ENCODE data around the gene IL31.
"Not testable (repeated sequence)": the region's sequence is repeated elsewhere in the genome, so short reads cannot be mapped to it uniquely, and the experiment has no call there.

The IL31 gene

DNA sequence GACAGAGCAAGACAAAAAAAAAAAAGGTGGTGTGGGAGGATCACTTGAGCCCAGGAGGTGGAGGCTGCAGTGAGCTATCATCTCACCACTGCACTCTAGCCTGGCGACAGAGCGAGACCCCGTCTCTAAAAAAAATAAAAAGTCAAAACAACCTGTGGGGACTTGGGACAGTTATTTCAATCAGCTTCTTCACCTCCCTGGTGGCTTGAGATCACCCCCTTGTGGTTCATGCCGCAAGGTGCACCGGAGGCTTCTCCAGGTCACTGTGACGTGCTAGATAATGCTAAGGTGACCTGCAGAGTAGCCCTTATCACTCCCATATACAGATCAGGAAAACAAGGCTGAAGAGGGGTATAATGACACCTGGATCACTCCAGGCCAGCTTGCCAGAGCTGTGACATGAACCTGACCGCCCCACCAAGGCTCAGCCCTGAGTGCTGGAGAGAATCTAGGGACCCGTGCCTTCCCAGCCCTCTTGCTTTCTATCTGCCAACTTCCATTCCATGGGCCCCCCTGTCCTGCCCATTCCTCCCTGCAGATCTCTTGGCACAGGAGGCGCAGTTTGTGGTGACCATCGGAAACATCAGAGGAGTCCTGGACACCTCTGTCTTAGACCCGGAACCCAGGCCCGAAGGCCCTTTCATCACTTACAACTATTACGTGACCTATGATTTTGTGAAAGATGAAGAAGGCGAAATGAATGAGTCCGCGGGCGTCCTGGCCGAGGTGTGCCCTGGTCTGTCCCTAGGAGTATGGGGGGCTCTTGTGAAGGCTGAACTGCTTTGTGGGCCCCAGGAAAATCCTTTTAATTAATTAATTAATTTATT is 17.0 kb upstream of the IL31 start:
- DNase-seq = peak; percentile 52

DNA sequence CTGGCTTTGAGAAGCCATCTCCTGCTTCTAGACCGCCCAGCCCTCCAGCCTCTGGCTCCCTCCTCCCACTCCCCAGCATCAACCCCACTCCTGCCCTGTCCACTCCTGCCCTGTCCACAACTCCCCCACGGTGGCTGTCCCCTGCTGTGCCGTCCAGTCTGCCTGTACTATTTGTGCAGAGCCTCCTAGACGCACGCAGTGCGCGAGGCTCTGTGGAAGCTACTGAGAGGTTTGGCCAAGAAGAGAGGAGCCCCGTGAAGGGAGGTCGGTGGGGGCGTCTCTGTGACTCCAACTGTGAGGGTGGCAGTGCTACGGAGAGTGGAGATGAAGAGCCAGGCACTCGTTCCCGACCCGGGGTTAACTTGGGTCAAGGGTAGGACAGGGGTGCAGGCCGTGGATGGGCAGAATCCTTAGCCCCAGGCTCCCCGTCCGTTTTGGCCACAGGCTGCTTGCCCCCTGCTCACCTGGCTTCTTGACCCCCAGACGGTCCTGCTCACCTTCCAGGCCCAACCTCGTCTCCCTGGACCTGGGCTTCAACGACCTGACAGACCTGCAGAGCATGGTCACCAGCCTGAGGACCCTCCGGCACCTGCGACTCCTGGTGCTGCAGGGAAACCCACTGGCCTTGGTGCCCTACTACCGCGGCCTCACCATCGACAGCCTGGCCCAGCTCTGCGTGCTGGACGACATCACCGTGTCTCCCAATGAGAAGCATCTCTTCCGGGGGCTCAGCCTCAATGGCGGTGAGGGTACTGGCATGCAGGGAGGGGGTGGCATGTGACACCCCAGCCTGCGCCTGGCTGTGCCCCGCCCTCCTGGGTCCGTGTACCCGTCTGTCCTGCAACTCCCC is 15.8 kb upstream of the IL31 start:
- no peak for DNase-seq

DNA sequence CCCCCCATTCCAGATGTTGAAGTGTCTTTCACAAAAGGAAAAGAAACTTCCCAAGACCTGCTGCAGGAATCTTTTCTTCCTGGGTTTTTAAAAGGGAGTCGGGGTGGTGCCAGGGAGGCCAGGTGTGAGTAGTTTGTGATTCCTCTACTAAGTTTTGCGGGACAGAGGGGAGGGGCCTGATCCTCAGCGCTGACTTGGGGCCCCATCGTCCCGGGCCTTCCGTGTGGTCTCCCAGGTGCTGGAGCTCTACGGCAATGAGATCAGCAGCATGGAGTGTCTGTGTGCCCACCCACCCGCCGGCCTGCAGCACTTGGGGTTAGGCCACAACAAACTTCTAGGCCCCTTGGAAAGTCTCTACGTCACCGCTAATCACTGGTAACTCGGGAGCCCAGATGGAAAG is 13.4 kb upstream of the IL31 start:
- no peak for DNase-seq

DNA sequence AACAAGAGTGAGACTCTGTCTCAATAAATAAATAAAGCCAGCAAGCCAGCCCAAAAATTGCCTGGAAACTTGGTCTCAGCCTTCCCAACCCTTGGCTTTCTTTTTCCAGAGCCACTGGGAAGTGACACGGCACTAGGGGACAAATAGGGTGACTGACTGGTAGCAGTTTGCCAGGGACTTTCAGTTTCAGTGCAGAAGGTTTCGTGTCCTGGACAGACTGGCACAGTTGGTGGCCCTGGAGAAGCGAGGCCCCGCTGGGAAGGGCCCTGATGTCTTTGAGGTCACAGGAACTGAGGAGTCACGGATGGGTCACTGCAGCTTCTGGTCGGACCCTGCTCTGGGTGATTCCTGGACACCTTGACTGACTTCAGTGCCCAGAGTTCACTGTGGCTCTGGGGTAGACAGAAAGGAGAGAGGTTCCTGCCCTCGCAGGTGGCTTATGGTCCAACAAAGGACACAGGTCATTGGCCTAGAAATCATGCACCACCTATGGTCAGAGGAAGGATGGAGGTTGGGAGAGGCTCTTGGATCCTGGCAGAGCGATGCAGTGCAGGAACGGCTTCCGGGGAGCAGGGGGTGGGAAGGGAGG is 11.6 kb upstream of the IL31 start:
- no peak for DNase-seq

DNA sequence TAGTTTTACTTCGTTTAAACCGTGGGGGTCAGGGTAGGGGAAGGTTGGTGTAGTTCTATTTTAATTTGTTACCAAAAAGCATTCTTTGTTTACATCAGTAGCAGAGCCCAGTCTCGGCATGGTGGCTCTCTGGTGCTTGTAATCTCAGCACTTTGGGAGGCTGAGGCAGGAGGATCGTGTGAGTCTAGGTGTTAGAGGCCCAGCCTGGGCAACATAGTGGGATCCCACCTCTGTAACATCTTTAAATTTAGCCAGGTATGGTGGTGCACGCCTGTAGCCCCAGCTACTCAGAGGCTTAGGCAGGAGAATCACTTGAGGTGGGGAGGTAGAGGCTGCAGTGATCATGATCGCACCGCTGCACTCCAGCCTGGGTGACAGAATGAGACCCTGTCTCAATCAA is 11.1 kb upstream of the IL31 start:
- no peak for DNase-seq

DNA sequence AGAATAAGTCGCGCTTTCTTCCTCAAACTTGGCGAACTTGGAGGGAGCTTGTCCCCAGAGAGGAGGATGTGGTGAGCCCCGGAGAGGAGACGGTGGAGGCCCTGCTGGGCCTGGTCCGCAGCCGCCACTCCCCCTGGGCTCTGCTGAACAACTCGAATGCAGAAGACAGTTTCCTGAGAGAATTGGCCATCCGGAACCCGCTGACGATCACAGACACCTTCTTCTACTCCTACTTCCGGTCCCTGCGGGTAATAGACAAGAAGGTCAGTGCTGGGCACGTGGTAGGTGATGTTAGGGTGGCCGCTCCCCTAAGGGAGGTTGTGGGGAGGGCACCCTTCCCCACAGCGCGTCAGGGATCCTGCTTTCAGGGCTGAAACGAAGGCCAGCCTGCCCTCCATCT is 10.5 kb upstream of the IL31 start:
- no peak for DNase-seq

DNA sequence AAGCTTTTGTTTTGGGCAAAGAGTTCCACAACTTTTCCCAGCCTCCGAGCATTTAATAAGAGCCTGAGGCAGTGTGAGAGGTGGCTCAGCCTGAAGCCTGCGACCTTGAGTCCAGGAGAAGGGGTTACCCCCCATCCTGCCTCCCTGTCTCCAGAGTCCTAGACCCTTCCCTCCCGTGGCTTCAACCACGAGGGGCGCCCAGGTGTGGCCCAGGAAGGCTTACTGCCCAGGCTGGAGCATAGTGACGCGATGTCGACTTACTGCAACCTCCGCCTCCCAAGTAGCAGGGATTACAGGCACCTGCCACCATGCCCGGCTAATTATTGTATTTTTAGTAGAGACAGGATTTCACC is 9.5 kb upstream of the IL31 start:
- DNase-seq = no peak

DNA sequence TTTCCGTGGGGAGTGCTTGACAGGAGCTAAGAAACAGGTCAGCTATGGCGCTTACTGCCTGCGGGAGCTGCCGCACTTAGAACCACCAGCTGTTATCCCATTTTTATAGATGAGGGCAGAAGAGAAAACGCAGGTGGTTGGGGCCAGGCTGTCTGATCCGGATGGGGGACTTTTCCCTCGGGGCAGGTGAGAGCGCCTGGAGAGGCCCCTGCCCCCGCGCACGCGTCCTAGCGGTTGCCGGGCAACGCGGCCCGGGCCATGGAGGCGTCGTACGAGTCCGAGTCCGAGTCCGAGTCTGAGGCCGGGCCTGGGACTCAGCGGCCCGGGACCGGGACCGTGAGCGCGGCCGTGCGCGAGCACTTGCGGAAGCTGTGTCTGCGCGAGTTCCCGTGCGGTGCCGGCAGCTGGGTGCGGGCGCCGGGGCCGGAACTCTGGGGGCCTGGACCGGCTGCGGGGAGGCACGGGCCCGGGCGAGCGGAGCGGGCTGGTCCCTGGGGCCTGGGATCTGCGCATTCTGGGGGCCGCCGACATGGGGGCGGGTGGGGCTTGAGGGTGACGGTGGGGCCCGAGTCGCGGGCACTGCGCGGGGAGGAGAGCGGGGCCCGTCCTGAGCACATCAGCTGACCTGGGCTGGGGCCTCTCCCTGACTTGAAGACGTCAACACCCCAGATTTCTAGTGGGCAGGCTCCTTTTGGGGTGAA is 9.0 kb upstream of the IL31 start, which contains the start of gene LRRC43:
Gene LRRC43 (plus strand): TSS at position 237 of the 701 bp plus-strand sequence. CDS start 22 bp downstream, at position 259.
- peak; percentile 24 for DNase-seq

DNA sequence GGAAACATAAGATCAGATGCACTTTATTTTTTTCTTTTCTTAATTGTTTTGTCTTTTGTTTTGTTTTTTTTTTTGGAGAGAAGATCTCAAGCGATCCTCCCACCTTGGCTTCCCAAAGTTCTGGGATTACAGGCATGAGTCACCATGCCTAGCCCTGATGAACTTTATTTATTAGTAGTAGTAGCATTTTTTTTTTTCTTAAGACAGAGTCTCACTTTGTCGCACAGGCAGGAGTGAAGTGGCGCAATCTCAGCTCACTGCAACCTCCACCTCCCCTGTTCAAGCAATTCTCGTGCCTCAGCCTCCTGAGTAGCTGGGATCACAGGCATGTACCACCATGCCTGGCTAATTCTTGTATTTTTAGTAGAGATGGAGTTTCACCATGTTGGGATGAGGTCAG is 2.5 kb upstream of the IL31 start:
- DNase-seq = not testable (repeated sequence)

DNA sequence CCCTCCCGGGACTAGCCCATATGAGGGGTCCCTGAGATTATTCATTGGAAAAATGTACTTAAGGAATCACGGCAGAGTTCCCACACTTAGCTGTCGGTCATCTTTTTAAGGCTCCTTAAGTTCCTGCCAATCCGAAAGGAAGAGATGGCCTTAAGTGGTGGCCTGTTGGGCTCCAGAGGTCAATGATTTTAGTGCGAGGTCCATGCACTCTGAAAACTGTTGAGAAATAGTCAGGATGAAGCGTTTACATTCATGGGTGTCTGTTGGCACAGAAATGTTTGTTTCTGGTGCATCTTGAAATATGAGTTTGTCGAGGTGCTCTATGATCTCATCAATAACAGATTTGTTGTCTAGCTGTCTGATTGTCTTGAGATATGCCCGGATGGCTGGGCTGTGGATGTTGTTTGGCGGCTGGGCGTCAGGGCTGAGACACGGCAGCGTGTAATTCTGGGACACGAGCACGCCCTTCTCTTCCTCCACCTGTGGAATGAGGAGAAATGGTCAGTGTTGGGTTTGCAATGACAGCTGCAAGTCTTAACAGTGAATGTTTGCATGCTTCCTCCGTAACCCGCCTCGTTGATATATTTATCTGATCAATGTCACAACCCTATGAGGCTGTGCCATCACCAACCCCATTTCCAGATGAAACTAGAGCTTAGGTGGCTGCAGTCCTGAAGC is 1.6 kb downstream of the IL31 start:
- DNase-seq = no peak

DNA sequence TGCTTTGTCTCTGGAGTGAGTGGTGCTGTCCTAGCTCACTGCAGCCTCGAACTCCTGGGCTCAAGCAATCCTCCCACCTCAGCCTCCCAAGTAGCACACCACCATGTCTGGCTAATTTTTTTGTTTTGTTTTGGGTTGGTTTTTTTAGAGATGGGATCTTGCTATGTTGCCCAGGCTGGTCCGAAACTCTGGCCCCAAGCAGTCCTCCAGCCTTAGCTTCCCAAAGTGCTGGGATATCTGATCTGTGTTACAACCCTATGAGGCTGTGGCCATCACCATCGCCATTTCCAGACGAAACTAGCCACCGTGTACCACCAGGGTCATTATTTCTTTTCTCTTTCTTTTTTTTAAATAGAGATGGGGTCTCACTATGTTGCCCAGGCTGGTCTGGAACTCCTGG is 2.6 kb downstream of the IL31 start:
- DNase-seq = no peak

DNA sequence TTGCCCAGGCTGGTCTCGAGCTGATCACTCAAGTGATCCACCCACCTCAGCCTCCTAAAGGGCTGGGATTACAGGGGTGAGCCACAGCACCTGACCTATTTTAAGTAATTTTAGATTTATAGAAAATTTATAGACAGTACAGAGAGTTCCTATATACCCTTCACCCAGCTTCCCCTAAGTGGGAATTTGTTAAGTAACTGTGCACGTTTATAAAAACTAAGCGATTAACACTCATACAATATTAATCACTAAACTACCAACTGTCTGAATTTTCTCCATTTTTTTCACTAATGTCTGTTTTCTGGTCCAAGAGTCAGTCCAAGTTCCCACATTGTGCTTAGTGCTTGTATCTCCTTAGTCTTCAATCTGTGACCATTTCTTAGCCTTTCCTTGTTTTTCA is 5.5 kb downstream of the IL31 start:
- DNase-seq = no peak

DNA sequence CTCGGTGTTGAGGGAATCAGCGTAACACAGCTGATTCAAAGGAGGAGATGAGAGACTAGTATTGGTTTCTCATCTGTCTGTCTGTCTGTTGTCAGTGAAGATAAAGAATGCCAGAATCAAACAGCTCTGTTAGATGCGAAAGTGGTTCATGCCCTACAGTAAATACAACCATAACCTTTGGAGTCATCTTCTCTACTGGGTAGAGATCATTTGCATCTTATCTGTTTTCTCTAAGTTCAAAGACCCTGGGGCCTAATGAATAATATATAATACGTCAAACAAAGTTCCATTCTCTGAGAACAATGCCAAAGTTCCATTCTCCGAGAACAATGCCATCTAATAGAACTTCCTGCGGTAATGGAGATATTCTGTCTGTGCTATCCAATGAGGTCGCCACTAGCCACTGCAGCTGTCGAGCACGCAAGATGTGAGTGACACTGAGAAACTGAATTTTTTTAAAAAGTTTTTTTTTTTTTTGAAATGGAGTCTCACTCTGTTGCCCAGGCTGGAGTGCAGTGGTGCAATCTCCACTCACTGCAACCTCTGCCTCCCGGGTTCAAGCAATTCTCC is 6.6 kb downstream of the IL31 start:
- no peak for DNase-seq

DNA sequence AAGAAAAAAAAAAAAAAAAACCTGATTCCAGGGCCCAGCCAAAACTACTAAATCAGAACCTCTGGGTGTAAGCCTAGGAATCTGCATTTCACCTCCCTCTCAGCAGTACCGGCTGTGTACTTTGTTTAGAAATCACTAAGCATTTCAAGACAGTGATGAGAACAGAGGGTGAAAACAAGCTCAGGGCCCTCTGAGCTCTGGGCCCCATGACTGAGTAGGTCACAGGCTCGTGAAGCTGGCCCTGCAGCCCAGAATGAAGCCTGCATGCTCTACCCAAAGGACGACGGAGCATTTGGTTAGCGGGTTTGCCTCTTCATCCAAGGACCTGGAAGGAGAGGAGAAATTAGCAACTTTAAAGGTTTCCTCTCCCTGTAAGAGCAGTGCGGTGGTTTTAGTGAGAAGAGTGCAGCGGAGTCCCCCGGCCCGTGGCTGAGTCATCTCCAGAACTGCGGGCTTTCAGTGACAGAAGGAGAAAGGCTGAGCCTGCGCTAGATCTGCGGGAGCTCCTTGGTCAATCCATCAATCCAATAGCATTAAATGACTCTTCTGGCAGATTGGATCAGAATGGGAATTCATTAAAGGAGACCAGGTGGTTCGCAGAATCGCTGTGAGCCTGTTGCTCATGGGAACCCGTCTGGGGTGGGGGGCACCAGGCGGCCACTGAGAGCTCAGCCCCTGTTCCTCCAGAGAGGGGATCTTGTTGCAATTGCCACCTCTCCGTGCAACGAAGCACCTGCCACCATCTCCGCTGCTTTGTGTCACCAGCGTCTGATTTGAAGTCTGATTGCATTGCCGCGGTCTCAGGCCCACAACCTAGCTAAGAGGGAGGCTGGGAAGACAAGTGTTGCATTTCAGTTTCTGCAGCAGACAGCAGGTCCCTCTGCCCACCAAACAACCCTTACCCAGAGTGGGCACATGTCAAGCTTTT is 7.3 kb downstream of the IL31 start:
- DNase-seq = no peak

DNA sequence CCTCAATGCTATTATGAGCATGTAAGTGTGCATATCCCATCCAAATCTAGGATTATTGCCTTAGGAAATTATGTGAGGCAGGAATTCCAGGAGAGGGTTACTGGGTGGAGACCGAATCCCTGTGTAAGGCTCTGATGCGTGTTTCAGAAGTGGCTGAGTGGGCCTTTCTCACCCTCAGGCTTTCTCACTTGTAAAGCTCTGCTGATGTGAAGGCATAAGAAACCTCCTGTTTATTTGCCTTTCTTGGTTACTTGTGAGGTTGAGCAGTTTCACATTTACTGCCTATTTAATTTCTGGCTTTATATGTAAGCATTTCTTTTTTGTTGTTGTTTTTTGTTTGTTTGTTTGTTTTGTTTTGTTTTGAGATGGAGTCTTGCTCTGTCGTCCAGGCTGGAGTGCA is 11.0 kb downstream of the IL31 start:
- no peak for DNase-seq

DNA sequence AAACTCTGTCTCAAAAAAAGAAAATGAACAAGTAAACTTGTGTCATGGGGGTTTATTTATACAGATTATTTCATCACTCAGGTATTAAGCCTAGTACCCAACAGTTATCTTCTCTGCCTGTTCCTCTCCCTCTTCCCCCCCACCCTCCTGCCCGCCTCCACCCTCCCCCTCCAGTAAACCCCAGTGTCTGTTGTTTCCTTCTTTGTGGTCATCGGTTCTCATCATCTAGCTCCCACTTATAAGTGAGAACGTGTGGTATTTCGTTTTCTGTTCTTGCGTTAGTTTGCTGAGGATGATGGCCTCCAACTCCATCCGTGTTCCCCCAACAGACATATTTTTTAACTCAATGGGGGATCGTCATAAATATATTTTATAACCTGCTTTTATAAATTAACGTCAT is 12.3 kb downstream of the IL31 start:
- DNase-seq = no peak

DNA sequence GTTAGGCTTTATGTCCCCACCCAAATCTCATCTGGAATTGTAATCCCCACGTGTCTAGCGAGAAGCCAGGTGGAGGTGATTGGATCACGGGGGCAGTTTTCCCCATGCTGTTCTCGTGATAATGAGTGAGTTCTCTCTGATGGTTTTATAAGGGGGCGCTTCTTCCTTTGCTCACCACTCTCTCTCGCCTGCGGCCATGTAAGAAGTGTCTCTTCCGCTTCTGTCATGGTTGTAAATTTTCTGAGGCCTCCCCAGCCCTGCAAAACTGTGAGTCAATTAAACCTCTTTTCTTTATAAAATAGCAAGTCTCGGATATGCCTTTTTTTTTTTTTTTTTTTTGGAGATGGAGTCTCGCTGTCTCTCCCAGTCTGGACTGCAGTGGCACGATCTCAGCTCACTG is 13.3 kb downstream of the IL31 start:
- DNase-seq = no peak

DNA sequence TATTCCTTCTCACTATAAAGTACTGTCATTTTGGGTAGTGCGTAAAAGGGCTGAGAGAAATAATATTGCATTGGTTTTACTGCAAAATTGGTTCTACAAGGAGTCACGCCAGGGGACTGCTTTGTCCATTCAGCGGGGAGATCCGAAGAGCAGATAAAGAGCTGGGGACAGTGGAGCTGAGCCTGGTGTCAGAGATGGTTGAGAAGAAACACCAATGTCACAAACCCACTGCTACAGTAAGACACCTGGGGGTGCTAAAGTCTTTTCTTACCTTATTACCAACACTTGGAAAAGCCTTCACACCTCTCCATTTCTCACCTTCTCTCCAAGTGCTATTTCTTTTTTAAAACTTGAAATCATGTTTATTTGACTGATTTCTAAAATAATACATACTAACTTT is 14.1 kb downstream of the IL31 start:
- no peak for DNase-seq

DNA sequence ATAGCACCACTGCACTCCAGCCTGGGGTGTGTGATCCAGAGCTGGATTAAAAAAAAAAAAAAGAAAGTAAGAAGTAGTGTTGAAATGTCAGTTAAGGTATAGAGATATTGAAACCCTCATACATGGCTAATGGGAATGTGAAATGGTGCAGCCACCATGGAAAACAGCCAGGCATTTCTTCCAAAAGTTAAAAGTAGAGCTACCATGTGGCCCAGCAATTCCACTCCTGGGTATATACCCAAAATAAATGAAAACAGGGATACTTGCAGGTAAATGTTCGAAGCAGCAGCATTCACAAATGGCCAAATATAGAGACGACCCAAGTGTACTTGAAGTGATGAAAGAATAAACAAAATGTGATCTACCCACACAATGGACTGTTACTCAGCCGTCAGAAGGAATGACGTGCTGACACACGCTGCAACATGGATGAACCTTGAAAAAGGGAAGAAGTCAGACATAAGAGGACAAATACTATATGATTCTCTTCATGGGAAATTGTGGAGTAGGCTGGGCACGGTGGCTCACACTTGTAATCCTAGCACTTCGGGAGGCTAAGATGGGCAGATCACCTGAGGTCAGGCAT is 15.2 kb downstream of the IL31 start:
- no peak for DNase-seq

DNA sequence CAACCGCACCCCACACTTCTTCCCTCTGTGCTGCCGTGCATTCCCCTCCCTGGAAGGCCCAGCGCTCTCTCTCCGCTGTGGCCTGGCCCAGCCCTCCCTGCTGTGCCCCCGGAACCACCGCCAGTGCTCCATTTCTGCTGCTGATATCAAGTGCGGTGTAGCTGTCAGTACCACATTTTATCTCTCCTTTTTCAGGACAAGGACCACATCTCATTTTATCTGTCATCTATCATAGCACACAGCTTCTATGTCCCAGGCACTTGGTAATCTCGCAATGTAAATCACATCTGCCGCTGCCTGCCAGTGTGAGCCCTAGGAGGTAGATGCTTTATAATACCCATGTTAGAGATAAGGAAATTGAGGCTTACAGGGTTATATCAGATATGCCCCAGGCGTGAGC is 18.3 kb downstream of the IL31 start:
- DNase-seq = no peak

DNA sequence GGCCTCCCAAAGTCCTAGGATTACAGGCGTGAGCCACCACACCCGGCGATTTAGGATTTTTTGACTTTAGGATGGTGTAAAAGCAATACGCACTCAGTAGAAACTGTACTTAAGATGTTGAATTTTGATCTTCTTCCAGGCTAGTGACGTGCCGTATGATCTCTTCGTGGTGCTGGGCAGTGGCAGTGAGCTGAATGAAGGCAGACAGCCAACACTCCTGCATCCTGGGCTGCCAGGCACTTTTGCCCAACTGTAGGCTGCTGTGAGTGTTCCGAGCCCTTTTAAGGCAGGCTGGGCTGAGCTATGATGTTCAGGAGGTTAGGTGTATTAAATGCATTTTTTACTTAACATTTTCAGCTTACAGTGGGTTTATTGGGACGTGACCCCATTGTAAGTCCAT is 21.3 kb downstream of the IL31 start:
- DNase-seq = no peak

Data from fibroblast of skin of right biceps (primary cell).